Activated CD8-positive, alpha-beta memory T cell treated with anti-CD3 and anti-CD28 coated beads, Interleukin-2, amount 50 U/mL, for 1 hour (primary cell): Measurements from ENCODE around the gene PICK1.

Experiments
- DNase-seq: peaks from one replicate; pipeline ENCODE4 v3.0.0-alpha.2; 2020; ENCODE audit errors: extremely low read depth

The PICK1 gene

DNA sequence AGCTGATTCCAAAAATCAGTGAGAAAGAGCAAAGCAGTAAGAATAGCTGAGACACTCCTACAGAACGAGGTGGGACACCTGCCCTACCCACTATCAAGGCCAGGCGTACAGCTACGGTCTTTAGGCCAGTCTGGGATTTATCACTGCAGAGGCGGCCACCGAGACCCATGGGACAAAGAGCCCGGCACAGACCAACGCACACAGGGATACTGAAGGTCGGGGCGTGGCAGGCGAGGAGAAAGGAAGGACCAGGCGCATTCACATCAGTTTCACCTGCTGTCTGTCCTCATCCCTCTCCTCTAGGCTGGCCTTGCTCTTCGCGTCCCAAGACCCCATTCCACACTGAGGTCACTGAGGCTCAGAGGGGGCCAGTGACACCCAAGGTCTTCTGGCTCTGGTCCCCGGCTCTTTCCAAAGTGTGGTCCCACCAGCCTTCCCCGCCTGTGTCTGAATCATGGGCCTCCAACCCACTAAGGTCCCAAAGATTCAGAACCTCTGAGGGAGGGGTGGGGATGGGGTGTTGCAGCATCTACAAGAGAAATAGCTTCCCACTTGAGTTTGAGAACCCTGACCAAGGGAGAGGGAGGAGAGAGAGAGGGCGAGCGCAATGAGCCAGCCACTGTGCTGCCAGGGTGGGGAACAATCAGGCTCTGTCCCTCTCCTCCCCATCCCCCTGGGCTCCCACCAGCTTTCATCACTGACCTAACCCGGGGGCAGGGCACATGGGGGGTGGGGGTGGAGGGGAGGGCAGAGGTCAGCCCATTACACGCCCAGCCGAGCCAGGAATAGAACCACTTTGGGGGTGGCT, 7.2 kb upstream of the PICK1 start:
- DNase-seq = no peak

DNA sequence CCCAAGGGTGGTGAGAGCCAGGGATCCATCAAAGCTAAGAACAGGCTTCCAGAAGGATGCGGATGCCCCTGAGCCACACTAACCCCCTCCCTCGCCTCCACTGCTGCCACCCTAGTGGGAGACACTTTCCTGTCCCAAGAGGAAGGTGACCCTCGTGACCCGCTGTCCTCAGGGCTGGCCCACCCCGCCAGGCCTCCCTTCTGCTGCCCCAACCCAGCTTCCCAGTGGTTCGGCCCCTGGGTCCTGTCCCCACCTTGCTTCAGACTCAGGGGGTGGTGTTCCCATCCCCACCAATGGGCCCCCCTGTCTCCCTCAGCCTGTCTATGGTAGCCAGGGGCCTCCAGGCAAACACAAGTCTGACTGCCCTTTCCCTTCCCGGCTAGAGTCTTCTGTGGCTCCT, 6.5 kb upstream of the PICK1 start:
- no peak for DNase-seq

DNA sequence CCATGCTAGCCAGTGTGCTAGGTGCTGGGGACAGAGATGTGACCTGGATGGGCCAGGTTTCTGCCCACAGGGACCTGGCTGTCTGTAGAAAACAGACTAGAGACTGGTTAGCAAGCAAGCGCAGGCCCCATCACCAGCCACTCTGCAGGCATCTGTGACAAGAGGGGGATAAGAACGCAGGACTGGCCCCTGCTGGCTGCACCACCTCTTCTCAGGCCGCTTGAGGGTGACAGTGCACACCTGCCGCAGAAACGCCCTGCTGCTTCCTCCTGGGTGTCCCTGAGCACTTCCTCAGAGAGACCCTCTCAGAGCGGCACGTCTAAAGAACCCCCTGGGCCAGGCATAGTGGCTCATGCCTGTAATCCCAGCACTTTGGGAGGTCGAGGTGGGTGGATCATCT, 5.9 kb upstream of the PICK1 start:
- no peak for DNase-seq

DNA sequence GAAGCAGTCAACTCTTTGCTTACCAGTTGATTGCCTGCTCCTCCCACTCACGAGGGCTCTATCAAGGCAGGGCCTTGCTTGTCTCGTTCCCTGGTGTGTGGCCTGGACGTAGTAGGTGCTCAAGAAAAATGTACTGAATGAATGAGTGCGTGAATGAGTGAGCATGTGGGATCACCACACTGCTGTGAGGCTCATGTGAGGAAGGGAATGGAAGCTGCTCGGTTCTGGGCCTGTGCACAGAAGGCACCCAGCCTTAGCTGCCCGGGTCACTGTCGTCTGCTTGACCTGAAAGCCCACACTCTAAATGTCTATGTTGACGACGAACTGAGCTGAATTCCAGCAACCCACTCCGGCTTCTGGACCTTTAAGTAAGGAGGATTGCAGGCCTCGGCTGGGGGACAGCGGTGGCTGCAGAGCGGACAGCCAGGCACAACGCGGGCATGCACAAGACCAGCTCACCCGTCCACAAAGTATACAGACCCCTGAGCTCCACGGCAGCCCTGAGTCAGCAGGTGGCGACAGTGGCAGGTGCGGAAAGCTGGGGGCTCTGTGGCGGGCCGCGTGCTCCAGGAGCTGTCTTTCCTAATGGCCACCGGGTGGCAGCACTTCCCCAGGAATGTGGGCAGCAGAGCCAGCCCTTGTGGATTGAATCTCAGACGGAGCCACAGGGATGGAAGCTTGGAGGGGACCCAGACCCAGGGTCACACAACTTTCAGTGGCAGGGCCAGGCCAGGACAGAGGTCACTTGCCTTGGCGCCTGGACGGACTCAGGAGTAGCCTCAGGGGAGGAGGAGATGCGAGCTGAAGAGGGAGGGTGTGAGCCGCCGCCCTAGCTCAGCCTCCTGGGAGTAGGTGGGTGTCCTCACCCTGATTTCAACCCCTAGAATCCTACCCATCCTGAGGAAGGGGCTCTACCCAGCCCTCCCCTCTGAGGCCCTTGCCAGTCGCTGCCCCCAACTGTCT, 5.0 kb upstream of the PICK1 start:
- DNase-seq = peak; percentile 52

DNA sequence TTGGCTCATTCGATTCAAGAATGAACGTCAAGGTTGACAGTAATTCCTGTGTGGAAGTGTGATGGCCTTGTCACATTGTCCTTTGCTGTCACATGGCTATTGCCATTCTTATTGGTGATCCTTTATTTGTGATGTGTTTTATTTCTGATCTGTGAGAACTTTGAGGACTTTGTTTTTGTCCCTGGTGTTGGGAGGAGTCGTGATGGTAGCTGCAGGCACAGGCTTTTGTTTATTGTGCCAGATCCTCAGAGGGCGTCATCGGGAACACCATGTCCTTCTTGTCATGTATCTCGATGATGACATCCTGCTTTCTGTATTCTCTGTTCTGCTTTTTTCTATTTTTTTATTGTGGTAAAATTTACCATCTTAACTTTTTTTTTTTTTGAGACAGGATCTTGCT, 5.6 kb downstream of the PICK1 start:
- DNase-seq = no peak

DNA sequence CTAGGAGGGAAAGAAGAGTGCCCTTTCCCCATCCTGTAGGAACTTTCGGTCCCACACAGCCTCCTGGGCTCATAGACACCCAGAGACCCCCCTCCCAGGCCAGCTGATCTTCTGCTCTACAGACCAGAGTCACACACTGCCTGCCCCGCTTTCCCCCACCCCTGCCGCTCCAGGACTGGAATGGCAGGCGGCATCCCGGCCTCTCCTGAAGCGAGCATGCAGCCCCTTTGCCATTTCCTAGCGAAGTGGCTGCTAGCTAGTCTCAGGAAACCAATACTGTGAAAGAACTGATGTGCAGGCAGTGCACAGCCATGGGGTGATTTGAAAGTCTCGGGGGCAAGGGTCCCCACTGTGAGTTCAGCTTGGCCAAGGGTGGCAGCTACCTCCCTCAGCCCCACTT, 8.3 kb downstream of the PICK1 start:
- no peak for DNase-seq

DNA sequence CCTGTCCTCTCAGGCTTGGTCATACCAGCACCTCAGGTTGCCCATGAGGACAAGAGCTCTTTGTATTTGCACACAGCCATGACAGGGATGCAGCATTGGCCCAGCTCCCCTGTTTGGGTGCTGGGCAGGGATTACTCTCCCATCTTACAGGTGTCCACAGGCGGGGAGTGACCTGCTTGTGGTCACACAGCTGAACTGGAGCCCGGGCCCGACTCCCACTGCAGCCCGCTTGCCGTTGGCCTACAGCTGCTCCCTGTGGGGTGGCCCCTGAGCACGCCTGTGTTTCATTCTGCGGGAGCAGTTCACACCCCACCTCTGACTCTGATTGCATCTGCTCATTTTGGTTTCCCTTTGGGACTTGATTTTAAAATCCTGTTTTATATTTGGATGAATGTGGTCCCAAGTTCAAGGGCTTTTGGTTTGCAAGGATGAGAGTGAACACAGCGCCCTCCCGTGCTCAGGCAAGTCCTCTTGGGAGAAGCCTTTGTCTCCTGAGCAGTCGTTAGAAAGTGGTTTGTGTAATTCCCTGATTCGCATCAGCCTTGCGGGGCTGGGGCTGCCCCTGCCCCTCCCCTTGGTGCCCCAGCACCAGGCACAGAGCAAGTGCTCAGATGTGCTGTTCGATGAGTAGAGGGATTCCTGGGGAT, 9.3 kb downstream of the PICK1 start:
- DNase-seq = no peak

DNA sequence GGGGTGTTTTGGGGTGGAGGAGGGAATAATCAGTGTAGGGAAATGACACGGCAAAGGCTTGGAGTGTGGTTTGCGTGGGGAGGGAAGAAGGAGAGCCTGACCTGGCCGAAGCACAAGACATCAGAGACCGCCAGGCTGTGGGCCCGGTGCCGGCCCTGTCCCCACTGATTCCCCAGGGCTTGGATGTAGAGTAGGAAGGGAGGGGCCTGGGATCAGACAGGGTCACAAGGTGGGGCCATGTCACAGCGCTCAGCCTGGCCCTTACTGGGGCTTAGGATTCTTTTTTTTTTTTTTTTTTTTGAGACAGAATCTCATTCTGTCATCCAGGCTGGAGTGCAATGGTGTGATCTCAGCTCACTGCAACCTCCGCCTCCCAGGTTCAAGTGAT, 9.8 kb downstream of the PICK1 start:
- DNase-seq = no peak

DNA sequence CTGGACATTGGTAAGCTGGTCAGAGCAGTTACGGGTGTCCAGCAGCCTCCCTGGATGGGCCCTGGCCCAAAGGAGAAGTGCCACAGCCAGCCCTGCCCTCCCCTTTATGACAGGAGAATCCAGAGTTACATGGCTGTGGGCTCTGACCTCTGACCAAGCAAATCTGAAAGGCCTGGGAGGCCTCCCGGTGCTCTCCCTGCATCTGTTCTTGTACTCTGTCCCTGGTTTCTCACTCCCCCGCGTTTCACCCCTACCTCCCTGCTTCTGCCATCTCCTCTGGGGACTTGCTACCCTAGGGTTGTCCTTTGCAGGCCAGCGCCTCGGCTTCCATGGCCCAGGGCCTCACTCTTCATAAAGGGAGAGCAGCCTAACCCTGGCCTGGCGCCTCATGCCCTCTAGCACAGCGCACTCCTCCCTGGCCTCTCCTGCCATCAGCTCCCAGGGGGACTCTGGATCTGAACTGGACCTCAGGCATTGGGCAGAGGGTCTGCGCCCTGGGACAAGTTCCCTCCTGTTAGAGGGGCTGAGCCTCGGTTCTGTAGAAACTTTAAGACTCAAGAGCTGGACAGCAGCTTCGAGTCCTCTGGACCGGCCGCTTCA, 10.7 kb downstream of the PICK1 start:
- DNase-seq = no peak

DNA sequence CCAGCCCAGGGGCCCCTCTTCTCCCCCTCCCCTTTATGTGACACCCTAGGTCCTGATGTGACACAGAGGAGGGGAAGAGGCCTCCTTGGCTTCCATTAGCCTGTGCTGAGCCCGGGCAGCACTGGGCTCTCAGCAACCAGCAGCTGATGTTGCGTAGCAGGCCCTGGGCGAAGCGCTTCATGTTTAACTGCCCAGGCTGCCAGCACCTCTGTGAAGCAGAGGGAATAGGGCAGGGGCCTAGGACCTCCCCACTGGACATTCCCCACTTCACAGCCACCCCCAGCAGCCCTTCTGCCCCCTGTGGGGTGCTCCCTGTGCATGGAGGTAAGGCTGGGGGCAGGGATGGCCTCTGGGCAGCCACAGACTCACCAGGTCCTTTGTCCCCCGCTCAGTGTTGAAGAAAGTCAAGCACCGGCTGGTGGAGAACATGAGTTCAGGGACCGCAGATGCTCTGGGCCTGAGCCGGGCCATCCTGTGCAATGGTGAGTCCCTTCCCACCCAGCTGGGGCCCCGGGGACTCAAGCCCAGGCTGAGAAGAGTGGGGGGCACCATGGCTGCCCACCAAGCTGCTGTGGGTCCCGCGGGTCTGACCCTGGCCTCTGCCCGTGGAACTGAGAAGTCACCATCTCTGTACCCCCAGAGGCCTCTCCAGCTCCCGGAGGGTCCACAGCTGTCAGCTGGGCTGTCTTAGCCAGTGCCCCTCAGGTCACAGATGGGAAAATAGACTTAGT, 11.6 kb downstream of the PICK1 start:
- DNase-seq = no peak

DNA sequence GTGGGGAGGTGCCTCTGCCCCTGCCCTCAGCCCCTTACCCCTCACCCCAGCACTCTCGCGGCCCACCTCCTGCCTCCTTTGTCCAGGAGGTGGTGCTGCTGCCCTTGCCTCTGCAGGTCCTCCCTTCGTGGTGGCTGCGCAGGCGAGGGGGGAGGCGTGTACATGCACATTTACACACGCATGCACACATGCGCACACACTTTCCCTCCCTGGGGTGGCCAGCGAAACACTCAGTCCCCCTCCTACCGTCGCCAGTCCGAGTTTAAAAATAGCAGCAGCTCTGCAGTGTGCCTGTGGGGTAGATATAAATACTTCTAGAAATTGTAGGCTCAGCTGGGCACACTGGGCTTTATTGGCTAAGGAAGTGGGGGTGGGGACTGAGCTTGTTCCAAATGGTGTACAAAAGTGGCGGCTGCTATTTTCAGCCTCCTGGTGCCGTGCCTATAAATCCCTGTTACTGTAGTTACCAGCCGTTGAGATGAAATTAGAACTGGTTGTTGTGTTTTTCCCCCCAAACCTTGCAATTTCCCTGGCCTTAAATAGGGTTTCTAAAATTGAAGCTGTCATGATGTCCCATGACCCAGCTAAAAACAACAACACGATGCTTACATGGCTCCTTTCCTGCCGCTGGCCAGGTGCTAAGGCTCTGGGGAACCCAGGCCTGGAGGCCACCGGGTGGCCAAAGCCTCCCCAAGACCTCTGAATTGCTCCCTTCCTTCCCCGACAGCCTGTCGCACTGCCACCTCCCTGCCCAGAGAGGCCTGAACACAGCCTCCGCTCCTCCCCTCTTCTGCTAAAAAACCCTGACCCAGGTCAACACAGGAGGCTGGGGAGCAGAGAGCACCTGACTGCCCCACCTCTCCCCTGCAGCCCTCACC, 12.4 kb downstream of the PICK1 start:
- DNase-seq = no peak

DNA sequence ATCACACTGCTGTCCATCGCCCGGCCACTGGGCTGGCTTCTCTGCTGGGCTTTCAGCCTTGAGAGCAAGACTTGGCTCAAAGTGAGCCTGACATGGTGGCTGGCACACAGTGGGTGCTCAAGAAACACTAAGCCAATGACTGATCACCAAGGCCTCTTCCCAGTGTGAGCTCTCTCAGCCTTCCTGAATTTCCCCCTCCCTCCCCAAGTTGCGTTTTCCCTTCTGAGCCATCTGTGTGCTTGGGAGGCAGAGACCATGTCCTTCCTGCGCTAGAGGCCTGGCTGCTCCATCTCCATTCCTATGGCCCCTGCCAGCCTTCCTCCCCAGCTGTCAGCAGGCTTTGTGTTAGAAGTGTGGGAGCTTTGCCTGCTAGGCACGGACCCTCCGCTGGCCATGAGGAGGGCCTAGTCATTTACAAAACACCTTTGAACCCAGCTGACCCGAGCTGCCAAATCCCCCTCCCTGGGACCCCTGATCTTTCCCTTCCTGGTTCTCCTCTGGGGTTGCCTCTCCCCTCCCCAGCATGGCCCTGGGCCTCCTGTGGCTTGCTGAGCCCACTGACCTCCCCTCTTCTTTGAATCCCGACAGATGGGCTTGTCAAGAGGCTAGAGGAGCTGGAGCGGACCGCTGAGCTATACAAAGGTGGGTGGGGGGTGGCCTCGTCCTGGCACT, 13.2 kb downstream of the PICK1 start:
- no peak for DNase-seq

DNA sequence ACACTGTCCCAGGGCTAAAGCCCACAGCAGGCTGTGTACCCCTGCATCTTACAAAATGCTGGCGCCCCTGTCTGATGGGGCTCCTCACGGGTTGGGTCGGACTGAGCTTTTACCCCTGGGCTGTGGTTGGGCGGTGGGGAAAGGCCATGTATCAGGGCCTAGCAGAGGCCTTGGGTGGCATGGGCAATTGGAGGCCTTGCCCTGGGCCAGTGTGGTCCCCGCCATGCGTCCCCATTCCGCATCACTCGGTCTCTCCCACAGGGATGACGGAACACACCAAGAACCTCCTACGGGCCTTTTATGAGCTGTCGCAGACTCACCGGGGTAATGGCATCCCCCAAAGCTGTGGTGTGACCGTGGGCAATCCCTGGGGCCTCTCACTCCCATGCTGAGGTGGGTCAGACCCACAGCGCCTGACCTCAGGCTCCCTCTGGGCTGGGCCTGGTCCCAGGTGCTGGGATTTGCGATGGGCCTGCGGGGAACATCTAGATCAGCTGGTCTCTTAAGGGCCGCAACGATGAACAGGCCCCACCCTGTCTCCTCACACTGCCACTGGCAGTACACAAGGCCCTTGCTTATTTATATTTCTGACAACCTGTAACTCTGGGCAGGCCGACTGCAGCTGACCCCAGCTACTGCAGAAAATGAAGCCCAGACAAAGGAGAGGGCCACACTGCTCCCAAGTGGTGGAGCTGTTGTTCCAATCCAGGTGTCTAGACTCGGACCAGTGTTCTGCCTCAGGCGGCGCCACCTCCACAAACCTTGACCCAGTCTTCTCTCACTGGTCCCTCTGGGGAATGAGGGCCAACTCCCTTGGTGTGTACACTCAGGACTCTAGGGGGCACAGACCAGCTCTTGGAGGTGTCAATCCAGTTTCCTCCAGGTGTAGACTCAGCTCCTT, 14.5 kb downstream of the PICK1 start:
- no peak for DNase-seq

DNA sequence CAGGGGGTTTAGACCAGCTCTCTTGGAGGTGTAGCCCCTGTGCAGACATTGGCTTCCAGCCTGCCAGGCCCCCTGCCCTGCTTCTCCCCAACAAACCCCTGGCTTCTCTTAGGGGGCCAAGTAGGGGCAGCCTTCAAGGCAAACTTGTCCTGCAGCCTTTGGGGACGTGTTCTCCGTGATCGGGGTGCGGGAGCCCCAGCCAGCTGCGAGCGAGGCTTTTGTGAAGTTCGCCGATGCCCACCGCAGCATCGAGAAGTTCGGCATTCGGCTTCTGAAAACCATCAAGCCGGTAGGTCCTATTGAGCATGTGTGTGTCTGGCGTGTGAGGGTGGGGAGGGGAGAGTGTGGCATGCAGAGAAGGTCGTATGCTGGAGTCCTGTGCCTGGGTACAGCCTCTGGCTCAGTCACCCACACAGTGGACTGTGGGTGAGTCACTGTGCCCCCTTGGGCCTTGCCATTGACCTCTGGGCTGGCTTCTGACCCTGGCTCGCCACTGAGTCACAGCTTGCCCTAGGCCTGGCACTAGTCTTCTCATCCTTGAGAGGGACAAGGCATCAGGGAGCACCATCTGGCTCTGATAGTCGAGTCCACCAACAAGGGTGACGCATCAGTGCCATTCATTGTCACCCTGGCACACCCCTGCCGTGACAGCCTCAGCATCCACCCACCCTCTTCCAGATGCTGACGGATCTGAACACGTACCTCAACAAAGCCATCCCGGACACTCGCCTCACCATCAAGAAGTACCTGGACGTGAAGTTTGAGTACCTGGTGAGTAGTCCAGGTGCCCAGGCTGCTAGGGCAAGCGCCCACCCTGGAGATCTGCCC, 15.3 kb downstream of the PICK1 start:
- DNase-seq = no peak

DNA sequence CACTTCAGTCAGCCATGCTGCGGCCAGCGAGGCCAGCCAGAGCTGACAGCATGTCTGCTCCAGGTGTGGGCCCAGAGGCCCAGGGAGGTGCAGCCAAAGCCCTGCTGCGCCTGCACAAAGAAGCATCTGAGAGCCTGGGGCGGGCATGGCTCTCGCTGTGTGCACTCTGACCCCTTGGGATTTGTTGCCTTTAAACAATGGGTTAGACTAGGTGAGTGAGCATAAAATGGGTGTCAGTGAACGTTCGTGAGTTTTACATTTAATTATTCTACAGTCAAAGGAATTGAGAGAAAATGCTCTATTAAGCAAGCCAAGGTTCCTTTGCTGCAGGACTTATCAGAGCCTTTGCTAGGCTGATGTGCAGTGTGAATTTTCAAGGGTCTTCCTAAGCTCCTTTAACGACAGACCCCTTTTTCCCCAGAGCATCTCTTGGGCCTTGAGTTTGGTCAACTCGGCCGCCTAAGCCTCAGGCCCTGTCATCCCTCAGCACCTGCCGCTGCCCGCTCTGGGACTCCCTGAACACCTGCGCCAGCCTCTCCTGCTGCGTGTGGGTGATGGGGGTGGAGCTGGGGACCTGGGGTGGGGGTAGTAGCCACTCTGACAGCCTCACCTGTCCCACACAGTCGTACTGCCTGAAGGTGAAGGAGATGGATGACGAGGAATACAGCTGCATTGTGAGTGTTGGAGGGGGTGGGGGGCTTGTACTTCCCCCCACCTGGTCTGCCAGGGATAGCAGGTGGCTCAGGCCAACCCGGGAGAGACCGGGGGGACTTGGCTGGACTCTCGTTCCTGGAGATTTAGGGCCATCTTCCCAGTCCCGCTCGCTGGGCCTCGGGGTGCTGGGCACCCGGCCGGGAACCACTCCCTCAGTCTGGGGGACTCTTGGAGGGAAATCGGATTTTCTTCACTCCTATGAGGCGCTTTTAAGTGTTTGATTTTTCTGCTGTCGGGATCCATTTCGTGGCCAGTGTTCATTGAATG, 16.2 kb downstream of the PICK1 start:
- no peak for DNase-seq
